Panc1 (cell line): ENCODE data around the gene PTPN4. TPM values are rescaled to one million over a fixed set of nuclear protein-coding genes. Genes with fewer than 3 reads are reported as not detected.

Experiments used
- ATAC-seq: fragments of 200-7000 bp; cut with Tn5 transposase; 2 replicates; pipeline ENCODE4 v1.9.1; 2020; ENCODE audit warnings: mild to moderate bottlenecking, moderate library complexity
- BruUV-seq: library from RNA; stranded (reverse); fragments of 400-500 nt; replicated peaks from 2 replicates; lab custom pipeline; 2021; lab: Mats Ljungman, UMichigan
- CTCF ChIA-PET: fragments of 300-600 bp; sonication (Branson Sonifier 250); formaldehyde crosslinking; loops from one replicate; lab custom pipeline; 2022; ENCODE audit warnings: antibody characterized with exemption; lab: Charles Lee
- POLR2A ChIA-PET: fragments of 300-600 bp; sonication (Branson Sonifier 250); formaldehyde crosslinking; loops from one replicate; lab custom pipeline; 2022; ENCODE audit warnings: antibody characterized with exemption; lab: Charles Lee
- DNase-seq: peaks from one replicate; pipeline ENCODE4 v3.0.0-alpha.2; 2010; ENCODE audit warnings: low read depth, low spot score
- H3K27ac ChIP-seq: 2 replicates; pipeline ENCODE4 v1.5.1; 2011; ENCODE audit warnings: mild to moderate bottlenecking, low read length, inconsistent platforms
- H3K27me3 ChIP-seq: fragments of 200-500 bp; sonication (Bioruptor generic); 2 replicates; pipeline ENCODE4 v1.6.0; 2014; ENCODE audit warnings: low read length, inconsistent platforms; ENCODE audit not compliant: control insufficient read depth, insufficient read depth
- H3K36me3 ChIP-seq: fragments of 200-500 bp; sonication (Bioruptor generic); 2 replicates; pipeline ENCODE4 v1.5.1; 2014; ENCODE audit warnings: inconsistent platforms, mild to moderate bottlenecking, low read length, moderate library complexity; ENCODE audit not compliant: control insufficient read depth, insufficient read depth
- H3K4me1 ChIP-seq: 2 replicates; pipeline ENCODE4 v1.5.1; 2011; ENCODE audit warnings: inconsistent platforms, mild to moderate bottlenecking, low read length, moderate library complexity; ENCODE audit not compliant: control insufficient read depth, insufficient read depth
- H3K4me3 ChIP-seq, 2 experiments: 2 replicates each; pipeline ENCODE4 v1.5.1; 2011 to 2012; ENCODE audit warnings: low read depth in 2 of 2, low read length in 2 of 2, mild to moderate bottlenecking in 2 of 2, inconsistent platforms in 1 of 2, moderate library complexity in 1 of 2
- H3K9me3 ChIP-seq: fragments of 200-500 bp; sonication (Bioruptor generic); 2 replicates; pipeline ENCODE4 v1.5.1; 2014; ENCODE audit warnings: low read depth, mild to moderate bottlenecking, inconsistent platforms, low read length, moderate library complexity; ENCODE audit not compliant: control insufficient read depth, insufficient read depth
- CTCF ChIP-seq: fragments of 450-650 bp; IDR thresholded peaks from 2 replicates; pipeline ENCODE4 v1.5.1; 2017; ENCODE audit warnings: mild to moderate bottlenecking
- POLR2AphosphoS5 ChIP-seq: IDR thresholded peaks from 2 replicates; pipeline ENCODE4 v1.6.1; 2012; ENCODE audit warnings: mild to moderate bottlenecking, low read depth, low read length, moderate library complexity
- REST ChIP-seq, 2 experiments: IDR thresholded peaks; 2 replicates each; pipeline ENCODE4 v1.6.1; 2011 to 2012; ENCODE audit warnings: low read depth in 2 of 2, control low read depth in 1 of 2, low read length in 1 of 2, mild to moderate bottlenecking in 1 of 2, moderate library complexity in 1 of 2; ENCODE audit not compliant: insufficient read depth in 1 of 2
- SIN3A ChIP-seq: IDR thresholded peaks from 2 replicates; pipeline ENCODE4 v1.6.1; 2012; ENCODE audit warnings: low read depth, mild to moderate bottlenecking, low read length, moderate library complexity, borderline replicate concordance; ENCODE audit not compliant: insufficient read depth
- TCF7L2 ChIP-seq: IDR thresholded peaks from 2 replicates; pipeline ENCODE4 v1.6.1; 2011; ENCODE audit warnings: mild to moderate bottlenecking, low read depth, low read length, inconsistent platforms
- in situ Hi-C: cut with HindIII; loops from 2 replicates; pipeline ENCODE4 v1.10.0; 2016; ENCODE audit warnings: low sequenced_read_pairs, low pct_unique_long_range_greater_than_20kb
- intact Hi-C: fragments of 100-400 bp; cut with micrococcal nuclease; formaldehyde crosslinking; loops from one replicate; pipeline ENCODE4 v1.10.0; 2022; ENCODE audit not compliant: unreplicated experiment
- total RNA-seq: library from RNA; stranded (reverse); gene quantifications from one replicate; pipeline ENCODE4 v1.2.1, GENCODE V29; 2021; ENCODE audit not compliant: unreplicated experiment

PTPN4 gene
- total RNA-seq, 1 experiment from 2014 or later = 45.9 TPM

DNA sequence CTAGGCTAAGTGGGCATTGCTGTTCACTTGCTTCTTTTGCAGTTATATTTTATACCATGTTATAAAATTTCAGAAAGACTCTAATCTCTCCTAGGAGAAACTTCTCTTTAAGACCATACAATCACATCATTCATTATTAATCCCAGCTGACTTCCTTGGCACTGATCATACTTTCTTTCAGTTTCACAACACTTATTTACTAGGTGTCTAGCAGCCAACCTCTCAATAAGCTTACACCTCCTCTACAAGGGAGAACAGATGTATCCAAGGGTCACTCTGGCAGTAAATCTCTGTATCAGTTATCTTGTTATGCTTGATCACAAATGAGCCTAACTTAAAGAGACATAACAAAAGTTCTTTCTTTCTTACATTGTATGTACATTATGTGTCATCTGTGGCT lies 183.3 kb downstream of the PTPN4 start:
- Histone ChIP-seq H3K27me3 (no peaks in the 10 kb centered on the region), H3K27ac (no peak overlapping the region), H3K4me3 (no peak overlapping the region), H3K4me1 (no peaks in the 10 kb centered on the region), H3K9me3 (no peaks in the 10 kb centered on the region), H3K36me3 (peaks cover 13% of the 10 kb centered on the region; the same call in 1 of the 2 replicates)
- ChIA-PET CTCF (no interaction called here), POLR2A (interaction anchor here (0.7 kb wide), 1 partner anchor 12 kb away, joined by 3 read pairs; no protein-coding TSS in a partner anchor)
- BruUV-seq = no TSS peak
- in situ Hi-C loops (no loop called here), intact Hi-C loops (no loop called here)
- no peak for ATAC-seq
- TF ChIP-seq TCF7L2 = no peak
- no peak for TF ChIP-seq POLR2AphosphoS5
- TF ChIP-seq REST (IDR thresholded peaks at IDR 0.05; ENCODE audit: insufficient read depth in 1 of 2, low read depth in 2 of 2, low read length in 1 of 2) = no peak
- TF ChIP-seq SIN3A = no peak
- TF ChIP-seq CTCF = no peak
- DNase-seq = no peak

GRCh38 chr2:119947535-119947934 lies 187.8 kb downstream of the PTPN4 start:
- TF ChIP-seq TCF7L2 (no peak), CTCF (no peak)
- POLR2A ChIA-PET = no interaction called here
- no peak for DNase-seq
- Histone ChIP-seq H3K27ac (no peak overlapping the region), H3K9me3 (no peaks in the 10 kb centered on the region), H3K36me3 (peaks cover 13% of the 10 kb centered on the region; the same call in 1 of the 2 replicates), H3K4me1 (no peaks in the 10 kb centered on the region), H3K4me3 (no peak overlapping the region), H3K27me3 (no peaks in the 10 kb centered on the region)
- in situ Hi-C loops (no loop called here), intact Hi-C loops (no loop called here)
- no peak for ATAC-seq
- CTCF ChIA-PET = interaction anchor here (1.0 kb wide), 1 partner anchor 228 kb away, joined by 3 read pairs; no protein-coding TSS in a partner anchor
- BruUV-seq = no TSS peak
